KMS-11 (cell line): ENCODE measurements around the gene DSCAM.

Experiments
- H2AFZ ChIP-seq: fragments of 200-600 bp; sonication (generic); 2 replicates; pipeline ENCODE4 v1.6.1; 2016; ENCODE audit warnings: antibody characterized with exemption, mixed run types, low read depth
- H3K27ac ChIP-seq: fragments of 200-600 bp; sonication (generic); 2 replicates; pipeline ENCODE4 v1.6.1; 2016; ENCODE audit warnings: mild to moderate bottlenecking, mixed run types
- H3K27me3 ChIP-seq: fragments of 200-600 bp; sonication (generic); 2 replicates; pipeline ENCODE4 v1.6.1; 2017; ENCODE audit warnings: mild to moderate bottlenecking, low read depth, mixed run types, moderate library complexity; ENCODE audit not compliant: insufficient read depth
- H3K36me3 ChIP-seq: fragments of 200-600 bp; sonication (generic); 2 replicates; pipeline ENCODE4 v1.6.1; 2017; ENCODE audit warnings: mild to moderate bottlenecking, mixed run types; ENCODE audit not compliant: insufficient read depth
- H3K4me1 ChIP-seq: fragments of 200-600 bp; sonication (generic); 2 replicates; pipeline ENCODE4 v1.6.1; 2016; ENCODE audit warnings: mild to moderate bottlenecking, low read depth, mixed run types; ENCODE audit not compliant: poor library complexity, severe bottlenecking
- H3K4me2 ChIP-seq: fragments of 200-600 bp; sonication (generic); 2 replicates; pipeline ENCODE4 v1.7.0; 2016; ENCODE audit warnings: mild to moderate bottlenecking, mixed run types
- H3K4me3 ChIP-seq: fragments of 200-600 bp; sonication (generic); IDR thresholded peaks from 2 replicates; pipeline ENCODE4 v1.6.1; 2017; ENCODE audit warnings: low read depth, low read length, mixed read lengths; ENCODE audit not compliant: insufficient read depth
- H3K79me2 ChIP-seq: fragments of 200-600 bp; sonication (generic); 2 replicates; pipeline ENCODE4 v1.6.1; 2016; ENCODE audit warnings: low read depth, mixed run types; ENCODE audit not compliant: insufficient read depth
- H3K9ac ChIP-seq: fragments of 200-600 bp; sonication (generic); 2 replicates; pipeline ENCODE4 v1.6.1; 2016; ENCODE audit warnings: mild to moderate bottlenecking, mixed run types
- H4K20me1 ChIP-seq: fragments of 200-600 bp; sonication (generic); 2 replicates; pipeline ENCODE4 v1.6.1; 2016; ENCODE audit warnings: mild to moderate bottlenecking, mixed run types; ENCODE audit not compliant: insufficient read depth
- CTCF ChIP-seq: fragments of 200-600 bp; sonication (generic); conservative IDR thresholded peaks from 2 replicates; pipeline ENCODE4 v1.6.1; 2017; ENCODE audit warnings: low read depth, mild to moderate bottlenecking, antibody characterized with exemption, low read length, moderate library complexity, mixed read lengths

Gene DSCAM

GRCh38 chr21:40130476-40130875 lies 716.5 kb downstream of the DSCAM start:
- TF ChIP-seq CTCF = no peak
- no peaks in the 10 kb centered on the region for H3K4me1 ChIP-seq
- no peak overlapping the region for H2AFZ ChIP-seq
- no peak overlapping the region for H3K27ac ChIP-seq
- H3K36me3 ChIP-seq = no peaks in the 10 kb centered on the region
- H3K4me2 ChIP-seq = no peak overlapping the region
- H3K27me3 ChIP-seq = no peaks in the 10 kb centered on the region
- no peak overlapping the region for H3K4me3 ChIP-seq
- no peaks in the 10 kb centered on the region for H3K79me2 ChIP-seq
- no peaks in the 10 kb centered on the region for H4K20me1 ChIP-seq
- H3K9ac ChIP-seq = no peak overlapping the region

- Histone ChIP-seq H3K79me2 (no peaks in the 10 kb centered on the region), H3K4me2 (no peak overlapping the region), H3K27ac (no peak overlapping the region), H3K36me3 (no peaks in the 10 kb centered on the region), H3K4me1 (no peaks in the 10 kb centered on the region), H3K27me3 (no peaks in the 10 kb centered on the region), H3K4me3 (no peak overlapping the region), H3K9ac (no peak overlapping the region), H2AFZ (no peak overlapping the region), H4K20me1 (no peaks in the 10 kb centered on the region)
- no peak for TF ChIP-seq CTCF
Measured at GRCh38 chr21:40129809-40130208, 717.1 kb downstream of the DSCAM start.

- Histone ChIP-seq H3K27me3 (no peaks in the 10 kb centered on the region), H3K9ac (no peak overlapping the region), H3K27ac (no peak overlapping the region), H2AFZ (no peak overlapping the region), H4K20me1 (no peaks in the 10 kb centered on the region), H3K36me3 (no peaks in the 10 kb centered on the region), H3K4me2 (no peak overlapping the region), H3K79me2 (no peaks in the 10 kb centered on the region), H3K4me3 (no peak overlapping the region), H3K4me1 (no peaks in the 10 kb centered on the region)
- no peak for TF ChIP-seq CTCF
Measured at GRCh38 chr21:40128891-40129290, 718.1 kb downstream of the DSCAM start.

GRCh38 chr21:40120940-40121575 lies 725.9 kb downstream of the DSCAM start:
- Histone ChIP-seq H3K36me3 (no peaks in the 10 kb centered on the region), H3K79me2 (no peaks in the 10 kb centered on the region), H3K4me1 (no peaks in the 10 kb centered on the region), H3K9ac (no peak overlapping the region), H4K20me1 (no peaks in the 10 kb centered on the region), H3K4me2 (no peak overlapping the region), H3K27ac (no peak overlapping the region), H3K4me3 (no peak overlapping the region), H3K27me3 (no peaks in the 10 kb centered on the region), H2AFZ (no peak overlapping the region)
- peak; percentile 94 for TF ChIP-seq CTCF
